Activated CD4-positive, CD25-positive, alpha-beta regulatory T cell treated with anti-CD3 and anti-CD28 coated beads, Interleukin-2, amount 50 U/mL, for 24 hours (primary cell): ENCODE measurements around the gene CDC42BPG.
A peak's percentile ranks its signal among the peaks of the same experiment; 100 is the strongest.

ENCODE experiments used
- ATAC-seq, 2 donors: fragments of 150-1000 bp; cut with Tn5 transposase; one replicate each; pipeline ENCODE4 v1.10.0; 2021; ENCODE audit warnings: mild to moderate bottlenecking in 1 of 2, moderate library complexity in 1 of 2

CDC42BPG gene

GRCh38 chr11:64803158-64803845 is 41.2 kb downstream of the CDC42BPG start, which contains the start of gene MAP4K2:
TSS of gene MAP4K2 (minus strand) at chr11:64803214. CDS start at chr11:64803149, 65 bp downstream.
- peak; percentile 85 to 88 for ATAC-seq

- ATAC-seq = peak; percentile 40 to 47
These were observed 41.9 kb downstream of the CDC42BPG start for GRCh38 chr11:64802370-64803157.

GRCh38 chr11:64801561-64802369 is 42.7 kb downstream of the CDC42BPG start:
- no peak for ATAC-seq

- no peak for ATAC-seq
These were observed 43.3 kb downstream of the CDC42BPG start for GRCh38 chr11:64801158-64801464.

- no peak for ATAC-seq
These were observed 43.9 kb downstream of the CDC42BPG start for GRCh38 chr11:64800303-64801157.

- ATAC-seq = no peak
These were observed 44.7 kb downstream of the CDC42BPG start for GRCh38 chr11:64799623-64800302.

- ATAC-seq = no peak
These were observed 45.2 kb downstream of the CDC42BPG start for GRCh38 chr11:64799256-64799622.

- no peak for ATAC-seq
These were observed 47.5 kb downstream of the CDC42BPG start for GRCh38 chr11:64796757-64797541.

- no peak for ATAC-seq
These were observed 48.3 kb downstream of the CDC42BPG start for GRCh38 chr11:64796047-64796756.

GRCh38 chr11:64794526-64794925 is 49.9 kb downstream of the CDC42BPG start:
- no peak for ATAC-seq

- no peak for ATAC-seq
These were observed 50.9 kb downstream of the CDC42BPG start for GRCh38 chr11:64793271-64794160.

- no peak for ATAC-seq
These were observed 52.0 kb downstream of the CDC42BPG start for GRCh38 chr11:64792482-64792881.

- ATAC-seq = no peak
These were observed 52.6 kb downstream of the CDC42BPG start for GRCh38 chr11:64791781-64792291.

- no peak for ATAC-seq
These were observed 54.0 kb downstream of the CDC42BPG start for GRCh38 chr11:64790205-64791095.

GRCh38 chr11:64789331-64790204 is 54.9 kb downstream of the CDC42BPG start:
- ATAC-seq = no peak

GRCh38 chr11:64788321-64789215 is 55.9 kb downstream of the CDC42BPG start:
- no peak for ATAC-seq
